H1 (cell line): ENCODE data around the gene PARP16.

Experiments used
- BCL11A ChIP-seq, 2 experiments: IDR thresholded peaks; one replicate each; pipeline ENCODE4 v1.6.1; 2011; ENCODE audit warnings: low read depth in 2 of 2, low read length in 2 of 2, mild to moderate bottlenecking in 2 of 2
- GABPA ChIP-seq: IDR thresholded peaks from 2 replicates; pipeline ENCODE4 v1.6.1; 2011; ENCODE audit warnings: mild to moderate bottlenecking, low read length, moderate library complexity, borderline replicate concordance; ENCODE audit not compliant: insufficient read depth
- HDAC2 ChIP-seq, 2 experiments: fragments of 300-600 bp in 1 of 2; sonication (generic) in 1 of 2; IDR thresholded peaks; 2 replicates each; pipeline ENCODE4 v1.6.1; 2011 to 2012; ENCODE audit warnings: low read depth in 2 of 2, low read length in 2 of 2, mild to moderate bottlenecking in 2 of 2, moderate library complexity in 2 of 2, borderline replicate concordance in 1 of 2, inconsistent platforms in 1 of 2
- JUN ChIP-seq: IDR thresholded peaks from 2 replicates; pipeline ENCODE4 v1.6.1; 2011; ENCODE audit warnings: low read depth, mild to moderate bottlenecking, improper control_type of control experiment, low read length
- JUND ChIP-seq: IDR thresholded peaks from 2 replicates; pipeline ENCODE4 v1.6.1; 2011; ENCODE audit warnings: mild to moderate bottlenecking, improper control_type of control experiment, low read length
- MAFK ChIP-seq: IDR thresholded peaks from 2 replicates; pipeline ENCODE4 v1.6.1; 2012; ENCODE audit warnings: low read depth, mild to moderate bottlenecking, improper control_type of control experiment, low read length
- RFX5 ChIP-seq: IDR thresholded peaks from 2 replicates; pipeline ENCODE4 v1.6.1; 2011; ENCODE audit warnings: low read depth, low read length, improper control_type of control experiment, borderline replicate concordance
- SIN3A ChIP-seq, 2 experiments: IDR thresholded peaks in 1 of 2; conservative IDR thresholded peaks in 1 of 2; 2 replicates each; pipeline ENCODE4 v1.6.1; 2011 to 2012; ENCODE audit warnings: low read length in 2 of 2, improper control_type of control experiment in 1 of 2, low read depth in 1 of 2, mild to moderate bottlenecking in 1 of 2
- SP2 ChIP-seq: IDR thresholded peaks from 2 replicates; pipeline ENCODE4 v1.6.1; 2012; ENCODE audit warnings: mild to moderate bottlenecking, low read length, inconsistent platforms
- ZNF274 ChIP-seq: IDR thresholded peaks from 2 replicates; pipeline ENCODE4 v1.7.0; 2012; ENCODE audit warnings: low read length, borderline replicate concordance; ENCODE audit errors: extremely low read depth
- TF ChIP-seq, protein P1 (sequence below), 3 experiments: IDR thresholded peaks; 1 replicate in 2 of 3; 2 replicates in 1 of 3; pipeline versions ENCODE4 v1.5.1 to v1.6.1; 2011; ENCODE audit warnings: low read length in 3 of 3, mild to moderate bottlenecking in 3 of 3, inconsistent platforms in 2 of 3, low read depth in 1 of 3, moderate library complexity in 1 of 3; ENCODE audit not compliant: insufficient read depth in 1 of 3; ENCODE audit errors: control extremely low read depth in 1 of 3
- TF ChIP-seq, protein P2 (sequence below): IDR thresholded peaks from 2 replicates; pipeline ENCODE4 v1.6.1; 2012; ENCODE audit warnings: inconsistent platforms

DNA sequence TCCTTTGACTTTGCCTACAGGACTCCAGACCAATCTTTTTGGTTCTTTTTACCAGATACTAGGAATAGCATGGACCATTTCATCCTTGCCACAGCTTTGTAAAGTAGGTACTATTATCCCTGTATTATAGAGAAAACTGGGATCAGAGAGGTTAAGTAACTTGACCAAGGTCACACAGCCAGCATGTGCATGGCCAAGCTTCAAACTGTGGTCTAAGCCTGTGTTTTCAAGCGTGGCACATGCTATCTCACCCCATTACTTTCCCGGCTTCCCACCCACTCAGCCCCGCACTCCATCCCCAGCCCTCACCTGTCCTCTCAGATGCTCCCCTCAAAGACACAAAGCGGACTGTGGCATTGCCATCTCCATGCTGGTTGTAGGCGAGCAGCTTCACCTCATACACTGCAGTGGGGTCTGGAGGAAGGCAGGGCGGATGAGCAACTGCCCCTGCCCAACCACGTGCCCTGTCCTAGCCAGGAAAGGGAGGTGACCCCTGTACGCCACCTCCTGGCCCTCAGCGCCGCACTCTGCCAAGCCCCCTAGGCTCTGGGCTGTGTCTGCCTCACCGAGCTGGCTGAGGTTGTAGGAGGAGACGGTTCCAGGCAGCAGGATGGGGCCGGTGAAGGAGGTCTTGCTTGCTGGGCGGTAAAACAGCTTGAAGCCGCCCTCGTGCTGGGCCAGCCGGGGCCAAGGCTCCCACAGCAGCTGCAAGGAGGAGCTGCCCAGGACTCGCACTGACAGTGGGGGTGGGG is 43.5 kb upstream of the PARP16 start:
- no peak for TF ChIP-seq BCL11A (IDR thresholded peaks at IDR 0.05; ENCODE audit: low read depth in 2 of 2, low read length in 2 of 2)
- TF ChIP-seq JUND, result no peak
- TF ChIP-seq GABPA, result no peak
- TF ChIP-seq JUN, result no peak
- TF ChIP-seq, protein P1, sequence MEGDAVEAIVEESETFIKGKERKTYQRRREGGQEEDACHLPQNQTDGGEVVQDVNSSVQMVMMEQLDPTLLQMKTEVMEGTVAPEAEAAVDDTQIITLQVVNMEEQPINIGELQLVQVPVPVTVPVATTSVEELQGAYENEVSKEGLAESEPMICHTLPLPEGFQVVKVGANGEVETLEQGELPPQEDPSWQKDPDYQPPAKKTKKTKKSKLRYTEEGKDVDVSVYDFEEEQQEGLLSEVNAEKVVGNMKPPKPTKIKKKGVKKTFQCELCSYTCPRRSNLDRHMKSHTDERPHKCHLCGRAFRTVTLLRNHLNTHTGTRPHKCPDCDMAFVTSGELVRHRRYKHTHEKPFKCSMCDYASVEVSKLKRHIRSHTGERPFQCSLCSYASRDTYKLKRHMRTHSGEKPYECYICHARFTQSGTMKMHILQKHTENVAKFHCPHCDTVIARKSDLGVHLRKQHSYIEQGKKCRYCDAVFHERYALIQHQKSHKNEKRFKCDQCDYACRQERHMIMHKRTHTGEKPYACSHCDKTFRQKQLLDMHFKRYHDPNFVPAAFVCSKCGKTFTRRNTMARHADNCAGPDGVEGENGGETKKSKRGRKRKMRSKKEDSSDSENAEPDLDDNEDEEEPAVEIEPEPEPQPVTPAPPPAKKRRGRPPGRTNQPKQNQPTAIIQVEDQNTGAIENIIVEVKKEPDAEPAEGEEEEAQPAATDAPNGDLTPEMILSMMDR (IDR thresholded peaks at IDR 0.05; ENCODE audit: control extremely low read depth in 1 of 3, insufficient read depth in 1 of 3, low read depth in 1 of 3, low read length in 3 of 3), result no peak
- no peak for TF ChIP-seq SP2
- TF ChIP-seq ZNF274, result no peak
- TF ChIP-seq HDAC2 (IDR thresholded peaks at IDR 0.05; ENCODE audit: borderline replicate concordance in 1 of 2, low read depth in 2 of 2, low read length in 2 of 2), result no peak
- TF ChIP-seq SIN3A (conservative IDR thresholded peaks at IDR 0.05 in 1 of 2, IDR thresholded peaks at IDR 0.05 in 1 of 2; ENCODE audit: low read depth in 1 of 2, low read length in 2 of 2), result no peak
- TF ChIP-seq RFX5, result no peak
- TF ChIP-seq, protein P2, sequence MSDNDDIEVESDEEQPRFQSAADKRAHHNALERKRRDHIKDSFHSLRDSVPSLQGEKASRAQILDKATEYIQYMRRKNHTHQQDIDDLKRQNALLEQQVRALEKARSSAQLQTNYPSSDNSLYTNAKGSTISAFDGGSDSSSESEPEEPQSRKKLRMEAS, result no peak
- TF ChIP-seq MAFK, result no peak
